Subcutaneous abdominal adipose tissue (tissue), 5 donors: Measurements from ENCODE around the gene GNG7.

Experiments
- H3K27ac ChIP-seq: one replicate; pipeline ENCODE4 v1.7.0; 2013; ENCODE audit warnings: low read depth, mild to moderate bottlenecking, inconsistent platforms, low read length, moderate library complexity
- H3K27me3 ChIP-seq, 5 donors: one replicate each; pipeline ENCODE4 v1.7.0; 2013; ENCODE audit warnings: low read length in 5 of 5, inconsistent platforms in 1 of 5; ENCODE audit not compliant: control insufficient read depth in 5 of 5, insufficient read depth in 4 of 5
- H3K36me3 ChIP-seq, 5 donors: one replicate each; pipeline ENCODE4 v1.7.0; 2013; ENCODE audit warnings: low read length in 5 of 5; ENCODE audit not compliant: control insufficient read depth in 5 of 5, insufficient read depth in 5 of 5
- H3K4me1 ChIP-seq, 5 donors: one replicate each; pipeline ENCODE4 v1.7.0; 2013; ENCODE audit warnings: low read length in 5 of 5, mild to moderate bottlenecking in 3 of 5, moderate library complexity in 1 of 5; ENCODE audit not compliant: control insufficient read depth in 5 of 5, insufficient read depth in 5 of 5
- H3K4me3 ChIP-seq, 5 donors: one replicate each; pipeline ENCODE4 v1.7.0; 2013; ENCODE audit warnings: low read length in 5 of 5, low read depth in 1 of 5
- H3K9ac ChIP-seq, 5 donors: one replicate each; pipeline ENCODE4 v1.7.0; 2013; ENCODE audit warnings: low read length in 5 of 5, mild to moderate bottlenecking in 4 of 5, moderate library complexity in 3 of 5
- H3K9me3 ChIP-seq, 5 donors: one replicate each; pipeline ENCODE4 v1.7.0; 2013; ENCODE audit warnings: low read length in 5 of 5; ENCODE audit not compliant: control insufficient read depth in 5 of 5
- donor health status: healthy.
- donor health status: healthy.
- donor health status: healthy.
- donor health status: healthy.
- donor health status: healthy.

GNG7 gene

DNA sequence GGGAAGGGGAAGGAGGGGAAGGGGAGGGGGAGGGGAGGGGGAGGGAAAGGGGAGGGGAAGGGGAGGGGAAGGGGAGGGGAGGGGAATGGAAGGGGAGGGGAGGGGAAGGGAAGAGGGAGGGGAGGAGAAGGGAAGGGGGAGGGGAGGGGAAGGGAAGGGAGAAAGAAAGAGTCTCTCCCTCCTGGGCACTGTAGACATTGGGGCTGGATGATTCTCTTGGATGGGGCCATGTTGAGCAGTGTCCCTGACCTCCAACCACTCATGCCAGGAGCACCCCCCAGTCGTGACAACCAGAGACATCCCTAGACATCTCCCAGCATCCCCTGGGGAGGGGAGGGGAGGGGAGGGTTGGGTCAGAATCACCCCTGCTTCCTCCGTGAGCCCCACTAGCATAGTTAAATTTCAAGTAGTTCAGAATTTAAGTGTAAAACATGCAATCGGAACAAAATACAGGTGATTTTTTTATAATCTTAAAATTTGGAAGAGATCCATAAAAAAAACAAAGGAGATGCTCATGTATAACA, 64.0 kb downstream of the GNG7 start:
- H3K9me3 ChIP-seq, result no peaks in the 10 kb centered on the region
- H3K9ac ChIP-seq, result no peak overlapping the region
- no peaks in the 10 kb centered on the region for H3K36me3 ChIP-seq
- H3K4me3 ChIP-seq, result no peak overlapping the region
- peaks cover 0 to 5% (median 3%) of the 10 kb centered on the region in 5 donors for H3K27me3 ChIP-seq
- no peak overlapping the region for H3K27ac ChIP-seq
- peaks cover 0 to 23% (median 15%) of the 10 kb centered on the region in 5 donors for H3K4me1 ChIP-seq

DNA sequence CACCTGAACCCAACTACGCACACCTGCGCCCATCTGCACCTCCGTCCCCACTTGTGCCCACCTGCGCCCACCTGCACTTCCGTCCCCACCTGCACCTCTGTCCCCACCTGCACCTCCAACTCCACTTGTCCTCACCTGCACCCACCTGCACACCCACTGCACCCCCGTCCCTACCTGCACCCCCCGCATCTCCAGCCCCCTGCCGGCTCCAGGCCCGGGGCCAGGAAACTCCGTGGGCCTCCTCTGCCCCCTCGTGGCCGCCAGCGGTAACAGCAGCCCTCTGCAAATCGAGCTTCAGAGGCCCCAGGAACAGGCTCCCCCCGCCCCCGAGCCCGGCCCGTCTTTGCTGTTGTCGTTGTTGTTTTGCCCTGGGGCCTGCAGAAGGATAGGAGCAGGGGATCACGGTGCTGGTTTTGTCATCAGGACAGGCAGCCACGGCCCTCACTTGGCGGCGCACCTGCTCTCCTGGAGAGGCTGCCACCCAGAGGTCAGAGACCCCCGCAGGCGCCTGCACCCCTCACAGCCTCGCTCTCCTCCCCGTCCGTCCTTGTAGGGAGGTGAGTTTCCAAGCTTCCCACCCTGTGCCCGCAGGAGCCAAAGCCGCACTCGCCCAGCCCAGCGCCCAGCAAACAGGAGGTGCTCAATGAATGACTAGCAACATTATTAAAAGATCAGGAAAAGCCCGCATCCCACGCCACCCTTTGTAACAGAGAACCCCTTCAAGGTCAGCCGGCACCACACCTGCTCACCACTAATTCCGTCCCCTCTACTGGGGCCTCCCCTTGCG, 65.4 kb downstream of the GNG7 start:
- H3K9ac ChIP-seq, result peak overlapping the region in 1 of 5 donors; percentile 24

DNA sequence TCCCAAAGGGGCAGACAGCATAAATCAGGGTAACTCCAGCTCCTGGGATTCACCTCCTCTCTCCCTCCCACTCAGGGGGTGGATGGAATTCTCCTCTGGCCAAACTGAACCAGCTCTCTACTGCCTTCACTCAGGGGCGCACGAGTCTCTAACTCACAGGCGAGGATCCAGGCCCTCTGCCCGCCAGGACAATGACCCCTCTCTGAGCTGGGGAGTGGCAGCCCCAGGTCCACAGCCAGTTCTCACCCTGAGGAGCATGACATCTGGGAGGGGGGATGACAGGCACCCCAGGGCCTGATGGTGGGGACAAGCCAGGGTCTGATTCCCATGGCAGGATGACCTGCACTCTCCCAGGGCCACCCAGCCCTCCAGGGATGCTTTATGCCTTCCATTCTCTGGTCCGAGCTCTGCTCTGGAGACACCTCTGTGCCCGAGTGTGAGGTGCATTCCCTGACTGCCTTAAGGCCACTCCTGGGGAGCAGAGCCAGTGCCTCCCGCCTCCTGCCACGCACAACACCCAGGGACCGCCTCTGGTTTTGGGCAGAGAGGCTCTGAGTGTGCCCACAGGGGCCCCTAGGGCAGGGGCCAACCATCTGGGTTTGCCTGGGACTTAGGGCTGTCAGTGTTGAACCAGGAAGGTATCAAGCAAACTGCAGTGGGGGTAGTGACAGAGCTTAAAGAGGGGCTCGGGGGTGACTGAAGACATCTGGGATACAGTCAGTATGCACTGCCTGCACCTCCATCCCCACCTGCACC, 66.2 kb downstream of the GNG7 start:
- Histone ChIP-seq H3K4me1 (peaks cover 0 to 26% (median 15%) of the 10 kb centered on the region in 5 donors), H3K27me3 (peaks cover 0 to 3% (median 3%) of the 10 kb centered on the region in 5 donors), H3K9ac (no peak overlapping the region)

More for the DNA sequence above, 65.4 kb downstream of the GNG7 start:
- Histone ChIP-seq H3K4me3 (no peak overlapping the region), H3K4me1 (peaks cover 0 to 23% (median 15%) of the 10 kb centered on the region in 5 donors), H3K36me3 (no peaks in the 10 kb centered on the region), H3K27me3 (peaks cover 0 to 5% (median 3%) of the 10 kb centered on the region in 5 donors), H3K9me3 (no peaks in the 10 kb centered on the region), H3K27ac (no peak overlapping the region)

GRCh38 chr19:2634960-2635359, 67.5 kb downstream of the GNG7 start:
- peaks cover 0 to 16% (median 8%) of the 10 kb centered on the region in 5 donors for H3K9me3 ChIP-seq
- H3K27me3 ChIP-seq, result peaks cover 0 to 3% (median 0%) of the 10 kb centered on the region in 5 donors
- H3K4me1 ChIP-seq, result peaks cover 0 to 32% (median 20%) of the 10 kb centered on the region in 5 donors
- H3K36me3 ChIP-seq, result no peaks in the 10 kb centered on the region
- no peak overlapping the region for H3K27ac ChIP-seq
- peak overlapping the region in 1 of 5 donors; percentile 59 for H3K9ac ChIP-seq
- no peak overlapping the region for H3K4me3 ChIP-seq

More for the DNA sequence above, 66.2 kb downstream of the GNG7 start:
- no peak overlapping the region for H3K27ac ChIP-seq
- no peak overlapping the region for H3K4me3 ChIP-seq
- peaks cover 0 to 3% (median 0%) of the 10 kb centered on the region in 5 donors for H3K9me3 ChIP-seq
- no peaks in the 10 kb centered on the region for H3K36me3 ChIP-seq

GRCh38 chr19:2634228-2634951, 68.1 kb downstream of the GNG7 start:
- Histone ChIP-seq H3K9ac (peak overlapping the region in 2 of 5 donors; percentile 10 to 59), H3K36me3 (no peaks in the 10 kb centered on the region), H3K27ac (no peak overlapping the region), H3K4me1 (peaks cover 2 to 37% (median 25%) of the 10 kb centered on the region in 5 donors), H3K9me3 (peaks cover 0 to 16% (median 8%) of the 10 kb centered on the region in 5 donors), H3K27me3 (peaks cover 0 to 3% (median 0%) of the 10 kb centered on the region in 5 donors), H3K4me3 (peak overlapping the region in 1 of 5 donors; percentile 44)

DNA sequence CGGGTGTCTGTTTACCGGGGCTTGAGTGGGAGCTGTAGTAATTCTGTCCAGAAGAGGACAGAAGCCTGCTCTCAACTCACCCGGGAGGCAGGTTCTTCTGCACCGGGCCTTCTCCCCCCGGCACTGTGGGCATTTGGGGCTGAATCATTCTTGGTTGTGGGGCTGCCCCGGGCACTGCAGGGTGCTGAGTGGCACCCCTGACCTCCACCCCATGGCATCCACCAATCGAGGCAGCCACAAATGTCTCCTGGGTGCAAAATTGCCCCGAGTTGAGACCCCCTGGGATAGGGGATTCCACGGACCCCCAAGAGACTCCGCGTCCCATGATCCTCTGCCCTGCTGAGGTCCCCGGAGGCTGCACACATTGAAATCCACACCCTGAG, 68.8 kb downstream of the GNG7 start:
- peaks cover 0 to 16% (median 8%) of the 10 kb centered on the region in 5 donors for H3K9me3 ChIP-seq
- H3K27me3 ChIP-seq, result peaks cover 0 to 3% (median 0%) of the 10 kb centered on the region in 5 donors
- H3K4me1 ChIP-seq, result peaks cover 2 to 43% (median 32%) of the 10 kb centered on the region in 5 donors
- H3K36me3 ChIP-seq, result no peaks in the 10 kb centered on the region
- H3K9ac ChIP-seq, result peak overlapping the region in 1 of 5 donors; percentile 29
- no peak overlapping the region for H3K27ac ChIP-seq
- H3K4me3 ChIP-seq, result no peak overlapping the region

- Histone ChIP-seq H3K9ac (no peak overlapping the region), H3K4me3 (peak overlapping the region in 1 of 5 donors; percentile 9), H3K27ac (peak overlapping the region; percentile 1), H3K9me3 (peaks cover 0 to 16% (median 8%) of the 10 kb centered on the region in 5 donors), H3K27me3 (peaks cover 0 to under 1% (median 0%) of the 10 kb centered on the region in 5 donors), H3K36me3 (no peaks in the 10 kb centered on the region), H3K4me1 (peaks cover 8 to 50% (median 38%) of the 10 kb centered on the region in 5 donors)
These were observed 71.2 kb downstream of the GNG7 start for GRCh38 chr19:2631213-2631821.

GRCh38 chr19:2630352-2631001, 72.0 kb downstream of the GNG7 start:
- no peaks in the 10 kb centered on the region for H3K27me3 ChIP-seq
- H3K9ac ChIP-seq, result peak overlapping the region in 2 of 5 donors; percentile 6 to 25
- H3K9me3 ChIP-seq, result peaks cover 0 to 16% (median 8%) of the 10 kb centered on the region in 5 donors
- peak overlapping the region; percentile 69 for H3K27ac ChIP-seq
- H3K36me3 ChIP-seq, result no peaks in the 10 kb centered on the region
- peaks cover 8 to 52% (median 39%) of the 10 kb centered on the region in 5 donors for H3K4me1 ChIP-seq
- peak overlapping the region in 2 of 5 donors; percentile 5 to 9 for H3K4me3 ChIP-seq
